AG04450 (cell line): ENCODE data around the gene ATP6V1G3. TPM values are rescaled to one million over a fixed set of nuclear protein-coding genes. Genes with fewer than 3 reads are reported as not detected.

ENCODE experiments used
- CTCF ChIA-PET: fragments of 300-600, 350-600 bp; formaldehyde crosslinking; extraction: SDS; loops from one replicate; lab custom pipeline; 2022; ENCODE audit warnings: antibody characterized with exemption, inconsistent platforms; lab: Charles Lee
- POLR2A ChIA-PET: fragments of 350-600 bp; formaldehyde crosslinking; extraction: SDS; loops from one replicate; lab custom pipeline; 2021; ENCODE audit warnings: antibody characterized with exemption, inconsistent platforms; lab: Yijun Ruan, JAX
- DNase-seq: peaks from one replicate; pipeline ENCODE4 v3.0.0-alpha.2; 2011; ENCODE audit warnings: low read depth, low spot score
- H3K27ac ChIP-seq: one replicate; pipeline ENCODE4 v1.5.1; 2012; ENCODE audit warnings: low read depth, low read length, control low read depth
- H3K27me3 ChIP-seq: one replicate; pipeline ENCODE4 v1.6.0; 2012; ENCODE audit warnings: low read length; ENCODE audit not compliant: control insufficient read depth, insufficient read depth
- H3K4me3 ChIP-seq: 2 replicates; pipeline ENCODE4 v1.5.1; 2011; ENCODE audit warnings: mild to moderate bottlenecking, low read depth, low read length, control low read depth
- H3K9me3 ChIP-seq: 2 replicates; pipeline ENCODE4 v1.5.1; 2012; ENCODE audit warnings: low read length; ENCODE audit not compliant: control insufficient read depth, insufficient read depth
- polyA plus RNA-seq: library from polyadenylated mRNA; depleted of rRNA; stranded (reverse); fragments of >200 nt; gene quantifications from 2 replicates; pipeline ENCODE4 v1.2.3, GENCODE V29; 2011
- TF ChIP-seq, protein P1 (sequence below): IDR thresholded peaks from 2 replicates; pipeline ENCODE4 v1.5.1; 2011; ENCODE audit warnings: low read depth, low read length, control low read depth, inconsistent platforms

Gene ATP6V1G3
- polyA plus RNA-seq, 1 experiment, result not detected

DNA sequence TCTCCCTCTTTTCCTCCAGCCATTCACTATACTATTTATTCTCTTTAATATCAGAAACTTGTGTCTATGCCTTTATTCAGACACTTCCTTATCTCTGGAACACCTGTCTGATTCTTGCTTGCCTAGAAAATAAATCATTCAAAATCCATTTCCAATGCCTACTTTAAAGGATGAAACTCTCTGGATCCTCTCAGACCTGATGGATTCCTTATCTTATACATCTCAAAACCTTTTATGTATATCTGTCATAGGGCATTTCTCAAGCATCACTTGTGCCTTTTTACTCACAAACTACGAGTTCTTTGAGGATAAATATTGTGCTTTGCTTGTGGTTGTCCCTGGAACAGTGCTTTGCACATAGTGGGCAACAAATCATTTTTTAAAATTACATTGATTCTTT is 3.8 kb upstream of the ATP6V1G3 start:
- H3K4me3 ChIP-seq, result no peak overlapping the region
- no peak overlapping the region for H3K27ac ChIP-seq
- no peaks in the 10 kb centered on the region for H3K9me3 ChIP-seq
- CTCF ChIA-PET, result interaction anchor here (0.6 kb wide), 1 partner anchor 610 kb away, joined by 7 read pairs; no protein-coding TSS in a partner anchor
- TF ChIP-seq, protein P1, sequence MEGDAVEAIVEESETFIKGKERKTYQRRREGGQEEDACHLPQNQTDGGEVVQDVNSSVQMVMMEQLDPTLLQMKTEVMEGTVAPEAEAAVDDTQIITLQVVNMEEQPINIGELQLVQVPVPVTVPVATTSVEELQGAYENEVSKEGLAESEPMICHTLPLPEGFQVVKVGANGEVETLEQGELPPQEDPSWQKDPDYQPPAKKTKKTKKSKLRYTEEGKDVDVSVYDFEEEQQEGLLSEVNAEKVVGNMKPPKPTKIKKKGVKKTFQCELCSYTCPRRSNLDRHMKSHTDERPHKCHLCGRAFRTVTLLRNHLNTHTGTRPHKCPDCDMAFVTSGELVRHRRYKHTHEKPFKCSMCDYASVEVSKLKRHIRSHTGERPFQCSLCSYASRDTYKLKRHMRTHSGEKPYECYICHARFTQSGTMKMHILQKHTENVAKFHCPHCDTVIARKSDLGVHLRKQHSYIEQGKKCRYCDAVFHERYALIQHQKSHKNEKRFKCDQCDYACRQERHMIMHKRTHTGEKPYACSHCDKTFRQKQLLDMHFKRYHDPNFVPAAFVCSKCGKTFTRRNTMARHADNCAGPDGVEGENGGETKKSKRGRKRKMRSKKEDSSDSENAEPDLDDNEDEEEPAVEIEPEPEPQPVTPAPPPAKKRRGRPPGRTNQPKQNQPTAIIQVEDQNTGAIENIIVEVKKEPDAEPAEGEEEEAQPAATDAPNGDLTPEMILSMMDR, result no peak
- POLR2A ChIA-PET, result no interaction called here
- DNase-seq, result no peak
- no peaks in the 10 kb centered on the region for H3K27me3 ChIP-seq

DNA sequence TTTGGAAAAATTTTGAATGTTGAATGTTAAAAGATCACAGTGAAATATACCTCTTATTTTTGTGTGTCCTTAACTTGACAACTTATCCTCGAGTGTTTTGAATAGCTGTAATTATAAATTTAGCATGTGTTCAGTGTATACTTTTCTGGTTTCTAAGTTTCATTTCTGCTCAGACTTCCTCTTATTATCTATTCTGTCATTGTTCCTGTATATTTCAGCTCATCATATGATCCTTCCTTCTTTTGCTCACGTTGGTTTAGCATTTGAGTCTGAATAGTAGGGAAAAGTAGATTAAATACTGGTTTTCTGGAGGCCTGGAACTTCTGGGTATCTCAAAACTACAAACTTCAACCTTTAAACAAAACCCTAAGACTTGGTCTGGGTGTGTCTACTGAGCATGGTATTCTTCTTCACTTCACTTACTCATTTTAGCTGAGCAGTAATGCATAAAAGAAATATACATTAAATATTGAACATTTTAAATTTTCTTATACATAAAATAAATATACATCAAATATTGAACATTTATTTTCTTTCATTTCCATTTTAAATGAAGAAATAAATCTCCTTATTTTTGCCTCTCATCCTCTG is 3.3 kb upstream of the ATP6V1G3 start:
- H3K4me3 ChIP-seq, result no peak overlapping the region
- ChIA-PET CTCF (interaction anchor here (0.6 kb wide), 1 partner anchor 610 kb away, joined by 7 read pairs; no protein-coding TSS in a partner anchor), POLR2A (no interaction called here)
- no peaks in the 10 kb centered on the region for H3K27me3 ChIP-seq
- DNase-seq, result no peak
- TF ChIP-seq, protein P1, result no peak
- no peak overlapping the region for H3K27ac ChIP-seq
- H3K9me3 ChIP-seq, result no peaks in the 10 kb centered on the region

DNA sequence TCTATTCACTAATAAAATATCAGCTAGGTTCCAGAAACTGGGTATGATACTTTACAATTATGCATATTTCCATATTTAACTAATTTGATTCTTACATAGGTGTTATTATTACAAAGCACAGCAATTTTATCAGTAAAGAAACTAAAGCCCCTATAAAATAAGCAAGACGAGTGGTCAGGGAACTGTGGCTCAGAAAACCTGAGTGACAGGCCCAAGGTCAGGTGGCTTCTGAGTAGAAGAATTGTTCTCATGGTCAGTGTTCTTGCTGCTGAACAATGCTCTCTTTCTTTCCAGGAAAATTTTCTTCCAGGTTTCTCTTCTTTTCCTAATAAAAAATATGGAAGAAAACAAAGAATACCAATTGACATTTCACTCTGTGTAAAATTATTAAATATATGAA is 2.2 kb upstream of the ATP6V1G3 start:
- no peaks in the 10 kb centered on the region for H3K9me3 ChIP-seq
- ChIA-PET CTCF (no interaction called here), POLR2A (no interaction called here)
- no peak overlapping the region for H3K27ac ChIP-seq
- H3K4me3 ChIP-seq, result no peak overlapping the region
- TF ChIP-seq, protein P1, result no peak
- DNase-seq, result no peak
- H3K27me3 ChIP-seq, result no peaks in the 10 kb centered on the region

DNA sequence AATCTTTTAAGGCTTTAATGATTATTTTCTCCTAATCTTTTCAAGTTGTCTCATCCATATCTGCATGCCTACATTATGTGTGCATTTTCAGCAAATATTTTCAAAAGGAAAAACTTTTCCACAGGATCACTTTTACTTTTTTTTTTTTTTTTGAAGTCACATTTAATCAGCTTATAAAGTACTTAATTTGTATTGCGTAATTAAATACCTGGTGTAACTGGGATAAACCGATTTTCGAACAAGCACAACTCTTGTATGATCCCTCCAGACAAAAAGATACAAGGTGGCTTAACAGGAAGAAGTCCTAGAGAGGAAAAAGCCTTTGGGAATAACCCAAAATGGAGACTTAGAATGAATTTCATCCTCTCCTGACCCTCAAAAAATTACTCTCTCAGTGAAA is 1.3 kb upstream of the ATP6V1G3 start:
- CTCF ChIA-PET, result interaction anchor here (0.9 kb wide), 1 partner anchor 922 kb away, joined by 3 read pairs; no protein-coding TSS in a partner anchor
- POLR2A ChIA-PET, result no interaction called here
- Histone ChIP-seq H3K27ac (no peak overlapping the region), H3K27me3 (no peaks in the 10 kb centered on the region), H3K9me3 (no peaks in the 10 kb centered on the region), H3K4me3 (no peak overlapping the region)
- no peak for DNase-seq
- TF ChIP-seq, protein P1, result no peak

DNA sequence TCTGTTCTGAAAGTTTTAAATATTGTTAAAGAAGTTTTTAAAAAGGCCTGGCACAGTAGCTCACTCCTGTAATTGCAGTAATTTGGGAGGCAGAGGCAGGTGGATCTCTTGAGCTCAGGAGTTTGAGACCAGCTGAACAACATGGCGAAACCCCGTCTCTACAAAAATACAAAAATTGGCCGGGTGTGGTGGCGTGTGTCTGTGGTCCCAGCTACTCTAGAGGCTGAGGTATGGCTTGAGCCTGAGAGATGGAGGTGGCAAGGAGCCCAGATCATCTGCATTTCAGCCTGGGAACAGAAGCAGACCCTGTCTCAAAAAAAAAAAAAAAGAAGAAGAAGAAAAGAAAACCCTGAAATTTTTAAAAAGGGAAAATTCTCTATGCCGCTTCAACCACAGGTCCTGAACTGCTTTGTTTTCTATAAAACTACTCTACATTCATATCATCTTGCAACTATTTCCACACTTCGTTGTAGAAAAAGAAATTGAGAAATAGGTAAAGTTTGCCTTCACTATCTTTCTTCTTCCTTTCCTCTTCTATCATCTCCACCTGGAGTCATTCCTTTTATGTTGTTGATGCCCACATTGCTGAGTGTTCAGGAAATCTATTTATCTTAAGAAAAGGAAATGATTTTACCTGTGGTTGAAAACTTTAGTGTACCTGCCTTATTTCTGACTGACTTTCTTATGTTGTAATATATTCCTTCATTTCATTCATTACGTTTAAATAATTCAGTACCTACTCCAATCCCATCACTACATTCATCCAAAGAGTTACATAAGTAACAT is 1.7 kb downstream of the ATP6V1G3 start:
- no peak for DNase-seq
- Histone ChIP-seq H3K27me3 (no peaks in the 10 kb centered on the region), H3K4me3 (no peak overlapping the region), H3K9me3 (no peaks in the 10 kb centered on the region), H3K27ac (no peak overlapping the region)
- TF ChIP-seq, protein P1, result no peak
- ChIA-PET CTCF (no interaction called here), POLR2A (no interaction called here)
